ENCODE results near the gene B4GALT2. TPM values are rescaled to one million over a fixed set of nuclear protein-coding genes. Genes with fewer than 3 reads are reported as not detected.

Gene B4GALT2
- total RNA-seq, 1 experiment from 2014 or later: 65.9 TPM

DNA sequence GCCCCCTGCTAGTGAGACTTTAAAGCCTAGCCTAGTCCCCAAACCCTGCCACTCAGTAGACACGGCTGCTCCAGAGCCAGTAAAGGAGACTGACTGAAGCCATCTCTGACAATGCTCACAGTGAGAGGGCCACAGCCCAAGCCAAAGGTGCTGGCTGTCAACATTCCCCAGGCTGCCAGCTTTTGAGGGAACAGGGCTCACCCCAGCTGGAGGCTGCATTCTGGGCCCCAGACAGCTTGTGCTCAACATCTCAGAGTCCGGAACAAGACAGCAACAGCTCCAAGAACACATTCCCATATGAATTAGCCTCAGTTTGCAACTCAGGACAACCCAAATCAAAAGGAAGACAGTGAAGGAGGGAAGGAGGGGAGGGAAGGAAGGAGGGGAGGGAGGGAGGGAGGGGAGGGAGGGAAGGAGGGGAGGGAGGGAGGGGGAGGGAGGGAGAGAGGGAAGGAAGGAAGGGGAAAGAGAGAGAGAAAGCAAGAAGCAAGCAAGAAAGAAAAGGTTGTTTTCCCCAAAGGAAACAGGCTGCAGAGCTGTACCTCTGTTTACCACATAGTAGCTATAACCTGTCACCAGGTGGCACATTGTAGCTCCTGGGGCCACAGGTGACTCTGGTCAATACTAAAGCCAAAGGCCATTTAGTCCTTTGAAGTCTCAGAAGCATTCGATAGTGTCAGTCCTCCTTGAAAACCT lies 40.0 kb upstream of the B4GALT2 start:
- Histone ChIP-seq H3K36me3 (no peaks in the 10 kb centered on the region), H3K9me3 (replicated peaks) (no peaks in the 10 kb centered on the region), H3K4me1 (peaks cover 10% of the 10 kb centered on the region), H3K27ac (no peak overlapping the region), H3K27me3 (no peaks in the 10 kb centered on the region), H3K4me3 (no peak overlapping the region)
- DNase-seq: no peak

DNA sequence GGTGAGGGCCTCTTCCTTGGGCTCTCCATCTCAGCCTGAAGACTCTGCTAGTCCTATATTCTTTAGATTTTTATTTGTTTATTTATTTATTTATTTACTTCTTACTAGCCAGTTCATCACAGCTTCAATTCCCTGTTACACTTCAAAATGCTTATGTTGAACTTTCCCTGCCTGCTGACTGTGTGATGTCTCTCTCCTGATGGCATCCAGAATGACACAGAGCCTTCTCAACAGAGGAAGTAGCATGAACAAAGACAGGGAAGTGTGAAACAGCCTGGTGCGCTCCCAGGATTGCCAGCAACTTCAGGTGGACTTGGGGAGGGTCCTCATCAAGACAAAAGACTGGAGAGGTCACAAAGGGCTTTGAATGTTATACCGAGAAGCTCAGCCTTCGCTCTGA lies 36.6 kb upstream of the B4GALT2 start:
- H3K27ac ChIP-seq: no peak overlapping the region
- no peaks in the 10 kb centered on the region for H3K9me3 ChIP-seq (replicated peaks)
- no peaks in the 10 kb centered on the region for H3K36me3 ChIP-seq
- H3K27me3 ChIP-seq: no peaks in the 10 kb centered on the region
- no peak overlapping the region for H3K4me3 ChIP-seq
- no peaks in the 10 kb centered on the region; the same call in 1 of the 2 replicates for H3K4me1 ChIP-seq
- no peak for DNase-seq

DNA sequence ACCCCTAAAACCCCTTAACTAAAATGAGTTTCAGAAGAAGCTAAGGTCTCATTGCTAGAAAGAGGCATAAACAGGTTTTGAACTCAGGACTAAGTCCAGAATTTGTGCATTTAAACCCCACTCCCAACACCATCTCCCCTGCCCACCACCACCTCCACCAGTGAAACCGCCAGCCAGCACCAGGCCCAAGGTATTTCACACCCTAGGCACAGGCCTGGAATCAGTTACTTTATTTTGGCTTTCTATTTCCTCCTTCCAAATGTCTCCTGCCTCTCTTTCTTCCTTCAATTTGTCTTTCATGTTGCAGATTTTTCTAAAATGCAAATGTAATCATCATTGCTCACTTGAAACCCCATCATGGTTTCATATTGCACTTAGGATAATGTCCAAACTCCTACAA lies 34.1 kb upstream of the B4GALT2 start:
- H3K9me3 ChIP-seq (replicated peaks): no peaks in the 10 kb centered on the region
- H3K4me1 ChIP-seq: no peaks in the 10 kb centered on the region; the same call in 1 of the 2 replicates
- H3K27me3 ChIP-seq: no peaks in the 10 kb centered on the region
- no peaks in the 10 kb centered on the region for H3K36me3 ChIP-seq
- no peak overlapping the region for H3K27ac ChIP-seq
- no peak overlapping the region for H3K4me3 ChIP-seq
- no peak for DNase-seq

DNA sequence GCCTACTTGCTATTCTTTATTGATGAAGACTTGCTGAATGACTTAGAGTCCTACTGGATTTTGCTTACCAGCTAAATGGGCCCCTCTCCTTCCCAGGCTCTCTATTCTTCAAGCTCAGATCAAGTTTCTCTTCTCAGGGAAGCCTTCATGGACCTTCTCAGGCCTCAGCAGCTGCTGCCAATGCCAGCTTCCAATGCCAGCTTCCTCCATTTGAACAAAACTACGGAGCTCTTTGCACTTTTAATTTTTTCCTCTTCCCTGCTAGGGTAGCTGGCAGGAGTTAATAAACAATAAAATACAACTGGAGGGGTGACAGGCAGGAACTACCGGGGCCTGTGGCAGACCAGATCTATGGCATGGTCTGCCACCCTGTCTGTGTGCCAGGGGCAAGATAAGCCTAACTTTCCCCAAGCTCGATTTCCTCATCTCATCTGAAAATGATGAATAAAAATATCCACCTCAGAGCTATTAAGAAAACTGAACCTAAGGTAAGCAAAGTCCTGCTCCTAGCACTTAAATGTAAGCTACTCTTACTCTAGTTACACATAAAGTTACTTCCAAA lies 33.3 kb upstream of the B4GALT2 start:
- no peaks in the 10 kb centered on the region; the same call in 1 of the 2 replicates for H3K4me1 ChIP-seq
- H3K9me3 ChIP-seq (replicated peaks): no peaks in the 10 kb centered on the region
- peak overlapping the region; percentile 69 for H3K4me3 ChIP-seq
- H3K36me3 ChIP-seq: no peaks in the 10 kb centered on the region
- H3K27me3 ChIP-seq: no peaks in the 10 kb centered on the region
- H3K27ac ChIP-seq: no peak overlapping the region; the same call in 1 of the 2 replicates
- no peak for DNase-seq

DNA sequence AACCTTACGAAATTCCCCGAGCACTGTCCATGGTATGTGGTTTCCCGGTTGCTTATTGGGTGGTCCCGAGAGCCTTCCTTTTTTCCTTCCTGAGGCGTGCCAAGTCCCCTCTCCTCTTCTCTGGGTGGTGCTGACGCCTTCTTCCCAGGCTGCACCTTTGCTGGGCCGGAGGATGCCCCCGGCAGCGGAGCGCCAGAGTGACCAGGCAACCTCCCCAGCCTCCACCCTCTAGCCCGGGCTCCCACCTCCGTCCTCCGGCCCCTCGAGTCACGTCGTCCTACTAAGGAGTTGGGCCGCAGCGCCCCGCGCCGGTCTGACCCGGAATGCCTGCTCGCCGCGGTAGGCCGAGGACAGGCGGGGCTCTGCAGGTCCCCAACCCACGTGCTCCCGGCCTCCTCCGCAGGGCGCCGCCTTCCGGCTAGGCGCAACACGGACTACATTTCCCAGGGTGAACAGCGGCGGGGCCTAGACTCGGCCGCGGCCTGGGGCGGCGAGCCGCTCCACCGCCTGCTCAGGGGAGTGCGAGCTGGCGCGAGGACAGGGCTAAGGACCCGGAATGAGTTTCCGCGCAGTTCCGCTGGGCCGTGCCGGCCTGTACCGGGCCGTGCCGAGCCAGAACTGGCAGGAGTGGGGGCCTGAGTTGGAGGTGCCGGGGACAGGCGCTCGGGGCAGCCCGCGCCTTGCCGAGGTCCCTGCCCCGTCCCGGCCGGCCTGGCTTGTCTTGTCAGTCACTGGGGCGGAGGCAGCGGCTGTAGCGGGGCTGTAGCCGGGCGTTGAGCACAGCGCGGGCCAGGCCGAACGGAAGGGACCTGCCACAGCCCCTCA lies 32.6 kb upstream of the B4GALT2 start, which contains the start of gene IPO13:
TSS of gene IPO13 (plus strand) at position 715 of the 825 bp plus-strand sequence. CDS start 651 bp downstream, outside the sequence.
- Histone ChIP-seq H3K27me3 (no peaks in the 10 kb centered on the region), H3K9me3 (replicated peaks) (no peaks in the 10 kb centered on the region), H3K4me1 (no peaks in the 10 kb centered on the region; the same call in 1 of the 2 replicates), H3K36me3 (no peaks in the 10 kb centered on the region), H3K4me3 (peak within 1 kb of the TSS; percentile 69), H3K27ac (peak within 1 kb of the TSS; percentile 99)
- peak; percentile 98 for DNase-seq

DNA sequence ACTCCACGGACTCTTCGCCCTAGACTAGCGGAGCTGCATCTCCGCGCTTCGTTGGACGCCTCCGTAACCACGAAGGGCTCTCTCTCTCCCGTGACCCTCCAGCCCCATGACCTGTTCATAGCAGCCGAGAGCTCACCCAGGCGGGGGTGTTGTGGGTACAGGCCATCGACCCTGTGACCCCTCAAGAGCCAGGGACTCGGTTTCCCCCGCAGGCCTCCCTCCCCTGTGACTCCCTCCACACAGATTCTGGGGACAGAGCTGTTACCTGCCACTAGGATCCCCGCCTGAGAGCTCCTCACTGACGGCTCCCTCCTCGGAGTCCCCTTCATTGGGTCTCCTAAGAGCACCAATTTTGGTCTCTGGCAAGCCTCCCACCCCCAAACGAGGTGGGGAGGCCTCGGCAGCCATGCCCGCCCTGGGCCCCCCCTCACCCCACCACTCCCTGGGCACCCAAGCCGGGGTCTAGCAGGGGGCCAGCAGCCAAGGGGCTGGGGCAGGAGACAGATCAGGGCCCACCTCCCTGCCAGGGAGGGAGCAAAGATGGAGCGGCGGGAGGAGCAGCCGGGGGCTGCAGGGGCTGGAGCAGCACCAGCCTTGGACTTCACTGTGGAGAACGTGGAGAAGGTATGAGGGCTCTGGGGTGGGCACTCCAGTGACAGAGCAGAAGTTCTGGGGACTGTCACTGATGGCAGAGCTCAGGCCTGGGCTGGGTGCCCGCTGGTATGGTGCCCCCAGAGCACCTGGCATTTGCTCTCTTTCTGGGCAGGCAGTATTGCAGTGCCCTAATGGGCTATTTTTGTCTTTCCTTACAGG lies 31.7 kb upstream of the B4GALT2 start:
- DNase-seq: no peak
- H3K27ac ChIP-seq: peak overlapping the region; percentile 99
- no peaks in the 10 kb centered on the region; the same call in 1 of the 2 replicates for H3K4me1 ChIP-seq
- no peaks in the 10 kb centered on the region for H3K27me3 ChIP-seq
- H3K4me3 ChIP-seq: peak overlapping the region; percentile 69
- no peaks in the 10 kb centered on the region for H3K9me3 ChIP-seq (replicated peaks)
- no peaks in the 10 kb centered on the region for H3K36me3 ChIP-seq

DNA sequence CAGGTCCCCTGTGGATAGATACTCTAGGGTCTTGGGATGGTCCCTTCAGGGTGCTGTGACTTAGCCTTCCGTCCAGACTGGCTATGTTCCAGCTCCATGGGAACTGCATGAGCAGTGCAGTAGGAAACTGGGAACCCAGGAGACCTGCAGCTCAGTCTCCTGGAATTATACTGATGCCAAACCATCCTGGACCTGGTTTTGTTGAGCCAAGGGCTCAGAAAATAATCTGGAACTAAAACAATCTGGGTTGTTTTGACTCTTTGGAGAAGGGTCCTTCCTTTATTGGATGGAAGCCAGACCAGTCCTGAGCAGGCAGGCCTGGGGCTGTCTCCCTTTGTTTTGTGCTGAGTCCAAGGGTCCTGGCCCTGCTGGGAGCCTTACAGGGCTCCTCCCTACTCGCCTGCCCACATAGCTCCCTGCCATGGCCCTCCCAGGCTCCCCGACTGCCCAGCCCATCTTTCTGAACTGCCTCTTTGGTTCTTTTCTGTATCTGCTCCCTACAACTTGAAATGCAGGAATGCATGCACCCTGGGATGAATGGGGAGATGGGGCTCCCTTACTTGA lies 31.1 kb upstream of the B4GALT2 start:
- Histone ChIP-seq H3K9me3 (replicated peaks) (no peaks in the 10 kb centered on the region), H3K36me3 (no peaks in the 10 kb centered on the region), H3K4me3 (peak overlapping the region; percentile 69), H3K4me1 (no peaks in the 10 kb centered on the region; the same call in 1 of the 2 replicates), H3K27ac (no peak overlapping the region), H3K27me3 (no peaks in the 10 kb centered on the region)
- no peak for DNase-seq

DNA sequence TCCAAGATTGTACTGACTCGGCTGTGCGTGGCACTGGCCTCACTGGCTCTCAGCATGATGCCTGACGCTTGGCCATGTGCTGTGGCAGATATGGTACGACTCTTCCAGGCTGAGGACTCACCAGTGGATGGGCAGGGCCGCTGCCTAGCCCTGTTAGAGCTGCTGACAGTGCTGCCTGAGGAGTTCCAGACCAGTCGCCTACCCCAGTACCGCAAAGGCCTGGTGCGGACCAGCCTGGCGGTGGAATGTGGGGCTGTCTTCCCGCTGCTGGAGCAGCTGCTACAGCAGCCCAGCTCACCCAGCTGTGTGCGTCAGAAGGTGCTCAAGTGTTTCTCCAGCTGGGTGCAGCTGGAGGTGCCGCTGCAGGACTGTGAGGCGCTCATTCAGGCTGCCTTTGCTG lies 29.3 kb upstream of the B4GALT2 start:
- Histone ChIP-seq H3K36me3 (no peaks in the 10 kb centered on the region), H3K4me1 (no peaks in the 10 kb centered on the region; the same call in 1 of the 2 replicates), H3K4me3 (no peak overlapping the region), H3K9me3 (replicated peaks) (no peaks in the 10 kb centered on the region), H3K27ac (no peak overlapping the region), H3K27me3 (no peaks in the 10 kb centered on the region)
- DNase-seq: no peak

DNA sequence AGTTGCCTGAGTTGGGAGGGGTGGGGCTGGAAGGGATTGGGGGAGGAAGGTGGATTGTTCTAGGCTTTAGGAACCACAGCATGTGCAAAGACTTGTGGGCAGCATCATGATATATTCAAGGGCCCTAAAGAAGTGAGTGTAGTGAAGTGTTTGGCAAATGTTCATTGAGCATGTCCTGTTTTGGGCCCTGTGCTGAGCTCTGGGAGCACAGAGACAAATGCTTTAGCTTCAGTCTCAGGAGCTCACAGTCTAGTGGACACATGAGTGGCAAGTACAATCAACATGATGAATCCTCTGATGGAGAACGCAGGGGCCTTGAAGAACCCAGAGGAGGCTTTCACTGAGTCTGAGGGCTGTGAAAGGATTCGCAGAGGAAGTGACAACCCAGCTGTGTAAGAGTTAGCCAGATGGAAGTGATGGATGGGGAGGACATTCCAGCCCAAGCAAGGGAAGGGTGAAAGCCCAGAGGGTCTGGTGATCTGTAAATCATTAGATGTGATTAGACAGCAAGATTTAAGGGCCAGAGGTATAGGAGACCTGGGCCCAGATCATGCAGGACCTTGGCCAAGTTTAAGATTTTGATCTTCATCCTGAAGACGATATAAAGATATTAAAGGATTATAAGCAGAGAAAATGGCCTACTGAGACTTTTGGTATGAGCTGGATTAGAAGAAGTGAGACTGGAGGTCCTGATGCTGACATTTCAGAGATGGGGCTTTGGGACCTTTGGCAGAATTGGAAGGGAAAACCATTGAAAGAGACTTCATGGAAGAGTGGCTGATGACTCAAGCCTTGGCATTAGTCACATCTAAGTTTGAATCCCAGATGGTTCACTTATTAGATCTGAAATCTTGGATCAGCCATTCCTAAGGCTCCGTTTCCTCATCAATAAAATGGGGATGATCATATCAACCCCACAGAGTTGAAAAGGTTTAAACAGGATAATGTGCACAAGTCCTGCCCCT lies 27.7 kb upstream of the B4GALT2 start:
- Histone ChIP-seq H3K36me3 (no peaks in the 10 kb centered on the region), H3K4me1 (no peaks in the 10 kb centered on the region; the same call in 1 of the 2 replicates), H3K27me3 (no peaks in the 10 kb centered on the region), H3K27ac (no peak overlapping the region), H3K4me3 (no peak overlapping the region), H3K9me3 (replicated peaks) (no peaks in the 10 kb centered on the region)
- DNase-seq: no peak

DNA sequence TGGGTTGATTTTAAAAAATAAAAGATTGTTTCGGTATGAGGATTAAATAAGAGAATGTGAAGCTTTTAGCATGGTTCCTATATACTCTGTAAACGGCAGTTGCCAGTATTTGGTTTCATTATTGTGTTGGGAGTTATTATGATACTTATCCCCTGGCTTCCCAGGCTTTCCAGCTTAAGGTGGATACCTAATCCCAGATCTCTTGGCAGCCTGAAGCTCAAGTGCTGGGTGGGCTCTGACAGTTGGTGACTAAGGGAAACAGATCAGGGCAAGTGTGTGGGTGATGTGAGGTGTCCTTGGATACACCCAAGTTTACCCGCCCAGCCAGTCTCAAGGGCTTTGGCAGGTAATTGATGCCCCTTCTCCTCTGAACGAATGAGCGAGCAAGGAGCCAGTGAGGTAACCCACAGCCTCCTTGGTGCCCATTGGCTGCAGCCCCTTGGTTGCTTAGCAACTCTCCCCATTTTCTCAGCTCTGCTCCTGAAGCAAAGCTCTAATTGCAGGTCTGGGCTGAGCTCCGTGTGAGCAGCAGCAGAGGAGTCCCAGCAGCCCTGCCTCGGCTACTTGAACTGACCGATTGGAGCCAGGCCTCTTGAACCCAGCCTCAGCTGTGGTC lies 26.2 kb upstream of the B4GALT2 start:
- H3K27me3 ChIP-seq: no peaks in the 10 kb centered on the region
- no peaks in the 10 kb centered on the region for H3K9me3 ChIP-seq (replicated peaks)
- 0 out of 2 replicates have a peak, but pooled peaks cover 2% of the 10 kb centered on the region for H3K36me3 ChIP-seq
- peak; percentile 27 to 30 for DNase-seq
- H3K27ac ChIP-seq: no peak overlapping the region
- H3K4me1 ChIP-seq: no peaks in the 10 kb centered on the region; the same call in 1 of the 2 replicates
- no peak overlapping the region for H3K4me3 ChIP-seq

DNA sequence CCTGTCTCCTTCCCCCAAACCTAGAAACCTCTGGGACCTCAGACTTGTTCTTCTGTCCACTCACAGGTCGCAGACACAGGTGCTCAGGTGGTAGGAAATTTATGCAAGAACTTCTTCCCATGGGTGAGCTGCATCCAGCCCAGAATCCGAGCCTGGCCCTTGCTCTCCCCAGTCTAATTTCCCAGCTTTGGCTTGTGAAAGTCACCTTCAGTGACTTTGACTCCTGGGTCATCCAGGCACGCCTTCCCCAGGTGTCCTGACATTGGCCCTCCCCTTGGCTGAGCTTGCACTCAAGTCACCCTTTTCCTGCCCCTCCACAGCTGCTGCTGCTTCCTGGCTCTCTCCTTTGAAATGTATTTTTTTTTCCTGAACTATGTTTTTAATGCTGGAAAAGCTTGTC lies 25.6 kb upstream of the B4GALT2 start:
- no peak for DNase-seq
- no peaks in the 10 kb centered on the region for H3K27me3 ChIP-seq
- no peak overlapping the region for H3K27ac ChIP-seq
- H3K9me3 ChIP-seq (replicated peaks): no peaks in the 10 kb centered on the region
- 0 out of 2 replicates have a peak, but pooled peaks cover 2% of the 10 kb centered on the region for H3K36me3 ChIP-seq
- H3K4me1 ChIP-seq: no peaks in the 10 kb centered on the region; the same call in 1 of the 2 replicates
- no peak overlapping the region for H3K4me3 ChIP-seq

DNA sequence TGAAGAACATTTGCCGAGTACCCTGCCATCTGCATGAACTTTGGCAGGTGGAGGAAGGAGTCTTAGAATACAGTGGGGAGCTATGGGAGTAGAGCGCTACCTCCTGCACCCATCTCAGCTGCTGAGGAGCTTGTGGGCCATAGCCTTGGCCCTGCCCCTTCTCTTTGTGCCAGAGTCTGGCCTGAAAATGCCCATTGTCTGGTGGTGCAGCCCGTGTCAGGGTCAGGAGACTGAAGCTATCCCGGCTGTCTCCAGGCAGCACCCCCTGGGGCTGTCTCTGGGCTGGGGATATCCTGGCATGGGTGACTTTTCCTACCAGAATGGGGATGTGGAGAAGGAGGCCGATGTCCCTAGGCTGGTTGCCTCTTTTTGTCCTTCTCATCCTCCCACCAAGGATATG lies 25.0 kb upstream of the B4GALT2 start:
- Histone ChIP-seq H3K9me3 (replicated peaks) (no peaks in the 10 kb centered on the region), H3K4me3 (no peak overlapping the region), H3K27ac (no peak overlapping the region), H3K27me3 (no peaks in the 10 kb centered on the region), H3K36me3 (0 out of 2 replicates have a peak, but pooled peaks cover 2% of the 10 kb centered on the region), H3K4me1 (no peaks in the 10 kb centered on the region)
- DNase-seq: no peak

DNA sequence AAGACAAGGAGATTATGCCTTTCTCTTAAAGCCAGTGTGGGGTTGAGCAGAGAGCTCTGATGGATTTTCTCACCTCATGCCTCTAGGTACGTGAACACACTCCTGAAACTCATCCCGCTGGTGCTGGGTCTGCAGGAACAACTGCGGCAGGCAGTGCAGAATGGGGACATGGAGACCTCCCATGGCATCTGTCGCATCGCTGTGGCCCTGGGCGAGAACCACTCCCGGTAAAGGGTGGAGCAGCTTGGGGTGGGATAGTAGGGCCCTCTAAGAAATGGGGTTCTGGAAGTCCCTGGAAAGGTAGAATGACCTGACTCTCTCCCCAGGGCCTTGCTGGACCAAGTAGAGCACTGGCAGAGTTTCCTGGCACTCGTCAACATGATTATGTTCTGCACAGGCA lies 22.8 kb upstream of the B4GALT2 start:
- Histone ChIP-seq H3K4me1 (no peaks in the 10 kb centered on the region), H3K9me3 (replicated peaks) (no peaks in the 10 kb centered on the region), H3K27me3 (no peaks in the 10 kb centered on the region), H3K36me3 (0 out of 2 replicates have a peak, but pooled peaks cover 2% of the 10 kb centered on the region), H3K27ac (no peak overlapping the region), H3K4me3 (no peak overlapping the region)
- no peak for DNase-seq
